ENCODE measurements around the gene EEA1.

- TF ChIP-seq, protein P1, sequence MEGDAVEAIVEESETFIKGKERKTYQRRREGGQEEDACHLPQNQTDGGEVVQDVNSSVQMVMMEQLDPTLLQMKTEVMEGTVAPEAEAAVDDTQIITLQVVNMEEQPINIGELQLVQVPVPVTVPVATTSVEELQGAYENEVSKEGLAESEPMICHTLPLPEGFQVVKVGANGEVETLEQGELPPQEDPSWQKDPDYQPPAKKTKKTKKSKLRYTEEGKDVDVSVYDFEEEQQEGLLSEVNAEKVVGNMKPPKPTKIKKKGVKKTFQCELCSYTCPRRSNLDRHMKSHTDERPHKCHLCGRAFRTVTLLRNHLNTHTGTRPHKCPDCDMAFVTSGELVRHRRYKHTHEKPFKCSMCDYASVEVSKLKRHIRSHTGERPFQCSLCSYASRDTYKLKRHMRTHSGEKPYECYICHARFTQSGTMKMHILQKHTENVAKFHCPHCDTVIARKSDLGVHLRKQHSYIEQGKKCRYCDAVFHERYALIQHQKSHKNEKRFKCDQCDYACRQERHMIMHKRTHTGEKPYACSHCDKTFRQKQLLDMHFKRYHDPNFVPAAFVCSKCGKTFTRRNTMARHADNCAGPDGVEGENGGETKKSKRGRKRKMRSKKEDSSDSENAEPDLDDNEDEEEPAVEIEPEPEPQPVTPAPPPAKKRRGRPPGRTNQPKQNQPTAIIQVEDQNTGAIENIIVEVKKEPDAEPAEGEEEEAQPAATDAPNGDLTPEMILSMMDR (IDR thresholded peaks at IDR 0.05), result no peak
- no peak for TF ChIP-seq POLR2A (IDR thresholded peaks at IDR 0.05)
Measured at GRCh38 chr12:92785563-92785950, 143.5 kb downstream of the EEA1 start.
